Measurements from ENCODE around the gene VWC2. TPM values are rescaled to one million over a fixed set of nuclear protein-coding genes. Genes with fewer than 3 reads are reported as not detected.

VWC2 gene
- total and polyA plus RNA-seq, 2 of the 8 experiments (the other 6 are each of a cell fraction or from before 2014, with no cell fraction given), result 0.24 to 0.30 TPM

GRCh38 chr7:49893131-49893530 is 119.7 kb downstream of the VWC2 start (continued):
- TF ChIP-seq E2F6 (IDR thresholded peaks at IDR 0.05) (no peak), EP300 (IDR thresholded peaks at IDR 0.05; ENCODE audit: borderline replicate concordance in 1 of 2, low read depth in 2 of 2, low read length in 2 of 2) (no peak), RBBP5 (IDR thresholded peaks at IDR 0.05; ENCODE audit: borderline replicate concordance, low read depth, low read length) (no peak), RFX5 (IDR thresholded peaks at IDR 0.05; ENCODE audit: borderline replicate concordance, low read depth, low read length) (no peak), USF2 (IDR thresholded peaks at IDR 0.05; ENCODE audit: low read length) (no peak), TEAD4 (IDR thresholded peaks at IDR 0.05; ENCODE audit: low read depth, low read length) (no peak), SIN3A (conservative IDR thresholded peaks at IDR 0.05 in 1 of 2, IDR thresholded peaks at IDR 0.05 in 1 of 2; ENCODE audit: low read depth in 1 of 2, low read length in 2 of 2) (no peak), CREB1 (IDR thresholded peaks at IDR 0.05) (no peak), RNF2 (IDR thresholded peaks at IDR 0.05; ENCODE audit: borderline replicate concordance, low read depth, low read length, missing control alignments, poor library complexity, severe bottlenecking) (no peak)

All from H1 (cell line).